ENCODE data around the gene C11orf21.

Gene C11orf21

DNA sequence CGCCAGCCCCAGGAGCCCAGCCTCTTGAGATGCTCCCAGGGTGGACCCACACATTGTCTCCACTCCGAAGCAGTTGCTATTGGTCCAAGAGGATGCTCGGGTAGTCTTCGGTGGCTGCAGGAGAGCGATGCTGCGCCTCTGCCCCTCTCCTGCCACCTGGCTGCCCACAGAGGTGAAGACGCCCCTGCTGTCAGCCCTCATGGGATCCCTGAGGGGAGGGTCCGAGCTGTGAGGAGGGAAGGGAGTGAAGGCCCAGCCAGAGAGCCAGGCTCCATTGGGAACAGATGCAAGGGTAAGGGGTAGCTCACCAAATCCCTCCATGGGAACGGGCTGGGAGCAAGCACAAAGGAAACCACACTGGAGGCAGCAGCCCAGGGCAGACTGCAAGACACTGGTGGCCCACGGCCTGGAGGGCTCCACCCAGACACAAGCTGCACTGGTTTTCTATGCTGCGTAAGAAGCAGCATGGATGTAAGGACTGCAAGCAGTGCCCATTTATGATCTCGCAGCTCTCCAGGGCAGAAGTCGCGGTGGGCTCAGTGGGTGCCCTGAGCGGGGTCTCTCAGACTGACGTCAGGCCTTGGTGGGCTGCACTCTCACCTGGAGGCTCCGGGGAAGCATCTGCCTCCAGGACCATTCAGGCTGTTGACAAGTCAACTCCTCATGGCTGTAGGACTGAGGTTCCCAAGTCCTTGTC, 15.8 kb upstream of the C11orf21 start:
- Mint-ChIP-seq H3K27me3 (no peaks in the 10 kb centered on the region), H3K36me3 (ENCODE audit: insufficient read depth) (peaks cover 3% of the 10 kb centered on the region), H3K9me3 (no peaks in the 10 kb centered on the region), H3K4me1 (ENCODE audit: low read depth in 2 of 2) (peaks cover 6 to 10% of the 10 kb centered on the region in 2 donors), H3K4me3 (no peak overlapping the region), H3K27ac (peak overlapping the region in 1 of 2 donors; percentile 81)
- DNase-seq (no peak), ATAC-seq (replicated peaks) (no peak)

- no peak overlapping the region for H3K4me3 Mint-ChIP-seq
- H3K4me1 Mint-ChIP-seq (ENCODE audit: low read depth in 2 of 2) = peaks cover 6 to 10% of the 10 kb centered on the region in 2 donors
- no peak for ATAC-seq (replicated peaks)
- H3K36me3 Mint-ChIP-seq (ENCODE audit: insufficient read depth) = peaks cover 3% of the 10 kb centered on the region
- no peaks in the 10 kb centered on the region for H3K9me3 Mint-ChIP-seq
- peak overlapping the region in 1 of 2 donors; percentile 81 for H3K27ac Mint-ChIP-seq
- DNase-seq = no peak
- H3K27me3 Mint-ChIP-seq = no peaks in the 10 kb centered on the region
Observed at GRCh38 chr11:2316963-2317244, 15.2 kb upstream of the C11orf21 start.

- ATAC-seq (replicated peaks) (no peak), DNase-seq (no peak)
- peaks cover 6 to 15% of the 10 kb centered on the region in 2 donors for H3K4me1 Mint-ChIP-seq (ENCODE audit: low read depth in 2 of 2)
- peaks cover 3% of the 10 kb centered on the region for H3K36me3 Mint-ChIP-seq (ENCODE audit: insufficient read depth)
- H3K27me3 Mint-ChIP-seq = no peaks in the 10 kb centered on the region
- no peak overlapping the region for H3K4me3 Mint-ChIP-seq
- H3K27ac Mint-ChIP-seq = no peak overlapping the region
- no peaks in the 10 kb centered on the region for H3K9me3 Mint-ChIP-seq
Observed at GRCh38 chr11:2316169-2316962, 14.6 kb upstream of the C11orf21 start.

- no peak for ATAC-seq (replicated peaks)
- peaks cover 6 to 15% of the 10 kb centered on the region in 2 donors for H3K4me1 Mint-ChIP-seq (ENCODE audit: low read depth in 2 of 2)
- no peaks in the 10 kb centered on the region for H3K27me3 Mint-ChIP-seq
- no peak overlapping the region for H3K27ac Mint-ChIP-seq
- H3K36me3 Mint-ChIP-seq (ENCODE audit: insufficient read depth) = peaks cover 3% of the 10 kb centered on the region
- no peaks in the 10 kb centered on the region for H3K9me3 Mint-ChIP-seq
- H3K4me3 Mint-ChIP-seq = no peak overlapping the region
- no peak for DNase-seq
Observed at GRCh38 chr11:2315395-2316168, 13.9 kb upstream of the C11orf21 start.

DNA sequence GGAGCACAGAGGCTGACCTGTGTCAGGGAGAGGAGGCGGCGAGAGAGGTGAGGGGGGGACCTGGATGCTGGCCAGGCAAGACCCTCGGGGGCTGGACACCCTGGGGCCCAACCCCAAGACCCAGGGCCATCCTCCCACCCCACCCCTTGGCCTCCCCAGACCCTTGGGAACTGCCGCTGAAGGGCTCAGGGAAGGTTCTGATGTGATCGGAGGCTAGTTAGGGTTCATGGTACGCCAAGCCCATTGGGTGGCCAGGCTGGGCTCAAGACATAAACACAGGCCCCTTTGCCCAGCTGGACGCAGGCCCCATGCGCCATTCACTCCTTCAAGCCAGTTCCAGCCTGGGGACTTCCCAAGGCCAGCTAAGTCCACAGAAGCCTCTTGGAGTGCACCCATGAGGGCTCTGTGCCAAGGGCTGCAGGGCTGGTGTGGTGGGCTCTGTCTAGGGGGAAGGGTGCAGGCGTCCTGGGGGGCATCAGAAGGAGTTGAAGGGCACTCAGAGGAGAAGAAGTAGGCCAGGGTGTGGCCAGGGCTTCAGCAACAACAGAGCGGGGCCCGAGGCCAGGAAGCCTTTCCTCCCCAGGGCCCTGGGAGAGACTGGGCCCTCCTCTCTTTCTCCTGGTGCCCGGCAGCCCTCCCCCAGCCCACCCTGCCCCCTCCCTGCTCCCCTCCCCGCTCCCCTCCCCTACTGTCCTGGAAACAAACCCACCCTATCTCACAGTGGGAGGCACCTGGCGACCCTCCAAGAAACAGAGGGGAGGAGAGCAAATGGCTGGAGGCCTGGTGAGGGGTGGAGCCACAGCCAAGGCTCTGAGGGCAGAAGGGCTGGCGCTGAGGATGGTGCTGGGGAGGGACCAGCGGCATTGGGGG, 13.0 kb upstream of the C11orf21 start:
- no peak overlapping the region for H3K27ac Mint-ChIP-seq
- DNase-seq = no peak
- peaks cover 3% of the 10 kb centered on the region for H3K36me3 Mint-ChIP-seq (ENCODE audit: insufficient read depth)

GRCh38 chr11:2314136-2314524, 12.4 kb upstream of the C11orf21 start:
- Mint-ChIP-seq H3K27ac (peak overlapping the region in 1 of 2 donors; percentile 65), H3K36me3 (ENCODE audit: insufficient read depth) (peaks cover 3% of the 10 kb centered on the region), H3K27me3 (no peaks in the 10 kb centered on the region), H3K4me3 (no peak overlapping the region), H3K9me3 (no peaks in the 10 kb centered on the region), H3K4me1 (ENCODE audit: low read depth in 2 of 2) (peaks cover 3 to 15% of the 10 kb centered on the region in 2 donors)
- ATAC-seq (replicated peaks) (no peak), DNase-seq (no peak)

More for the DNA sequence above, 13.0 kb upstream of the C11orf21 start:
- H3K4me3 Mint-ChIP-seq = no peak overlapping the region
- ATAC-seq (replicated peaks) = no peak
- peaks cover 4 to 15% of the 10 kb centered on the region in 2 donors for H3K4me1 Mint-ChIP-seq (ENCODE audit: low read depth in 2 of 2)
- H3K9me3 Mint-ChIP-seq = no peaks in the 10 kb centered on the region
- no peaks in the 10 kb centered on the region for H3K27me3 Mint-ChIP-seq

DNA sequence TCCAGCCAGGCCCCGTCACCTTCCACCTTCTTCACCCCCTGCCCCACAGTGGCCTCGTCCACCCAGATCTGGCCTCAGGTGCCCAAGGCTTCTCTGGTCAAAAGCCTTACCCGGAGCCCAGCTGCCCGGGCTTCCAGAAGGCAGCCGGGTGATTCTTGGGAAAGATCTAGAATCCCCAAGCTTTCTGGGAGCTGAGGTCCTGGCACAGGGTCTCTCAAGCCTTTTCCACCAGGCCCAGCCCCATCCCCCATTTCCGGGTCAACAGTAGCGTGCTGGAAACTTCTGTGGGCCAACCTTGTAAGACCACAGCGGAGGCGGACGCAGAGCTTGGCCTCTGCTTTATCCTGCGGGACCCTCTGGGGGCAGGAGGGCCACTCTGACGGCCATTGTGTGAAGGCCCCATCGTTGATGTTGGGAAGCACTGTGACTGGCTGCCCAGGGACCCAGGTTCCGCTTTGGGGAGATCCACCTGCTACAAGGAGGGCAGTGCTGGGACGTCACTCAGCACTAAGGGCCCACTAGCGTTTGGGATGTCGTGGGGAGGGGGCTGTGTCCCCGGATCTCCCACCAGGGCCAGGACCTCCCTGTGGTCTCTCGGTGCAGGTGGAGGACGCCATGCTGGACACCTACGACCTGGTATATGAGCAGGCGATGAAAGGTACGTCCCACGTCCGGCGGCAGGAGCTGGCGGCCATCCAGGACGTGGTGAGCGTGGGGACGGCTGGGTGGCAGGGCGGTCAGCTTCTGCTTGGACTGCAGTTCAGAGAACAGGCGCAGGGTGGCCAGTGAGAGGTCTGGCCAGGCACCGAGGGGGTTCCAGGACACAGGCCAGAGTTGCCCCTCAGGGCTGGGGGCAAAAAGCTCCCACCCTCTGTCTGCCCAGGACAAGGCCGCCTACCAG, 11.6 kb upstream of the C11orf21 start:
- Mint-ChIP-seq H3K27me3 (no peaks in the 10 kb centered on the region), H3K36me3 (ENCODE audit: insufficient read depth) (peaks cover 3% of the 10 kb centered on the region), H3K27ac (peak overlapping the region in 1 of 2 donors; percentile 65), H3K4me3 (no peak overlapping the region), H3K9me3 (no peaks in the 10 kb centered on the region), H3K4me1 (ENCODE audit: low read depth in 2 of 2) (peaks cover 3 to 15% of the 10 kb centered on the region in 2 donors)
- no peak for DNase-seq
- no peak for ATAC-seq (replicated peaks)

GRCh38 chr11:2312232-2313042, 10.7 kb upstream of the C11orf21 start:
- H3K36me3 Mint-ChIP-seq (ENCODE audit: insufficient read depth) = peaks cover 3% of the 10 kb centered on the region
- H3K27me3 Mint-ChIP-seq = no peaks in the 10 kb centered on the region
- no peaks in the 10 kb centered on the region for H3K9me3 Mint-ChIP-seq
- ATAC-seq (replicated peaks) (no peak), DNase-seq (no peak)
- H3K27ac Mint-ChIP-seq = peak overlapping the region in 1 of 2 donors; percentile 78
- H3K4me3 Mint-ChIP-seq = no peak overlapping the region
- peaks cover 6 to 18% of the 10 kb centered on the region in 2 donors for H3K4me1 Mint-ChIP-seq (ENCODE audit: low read depth in 2 of 2)

DNA sequence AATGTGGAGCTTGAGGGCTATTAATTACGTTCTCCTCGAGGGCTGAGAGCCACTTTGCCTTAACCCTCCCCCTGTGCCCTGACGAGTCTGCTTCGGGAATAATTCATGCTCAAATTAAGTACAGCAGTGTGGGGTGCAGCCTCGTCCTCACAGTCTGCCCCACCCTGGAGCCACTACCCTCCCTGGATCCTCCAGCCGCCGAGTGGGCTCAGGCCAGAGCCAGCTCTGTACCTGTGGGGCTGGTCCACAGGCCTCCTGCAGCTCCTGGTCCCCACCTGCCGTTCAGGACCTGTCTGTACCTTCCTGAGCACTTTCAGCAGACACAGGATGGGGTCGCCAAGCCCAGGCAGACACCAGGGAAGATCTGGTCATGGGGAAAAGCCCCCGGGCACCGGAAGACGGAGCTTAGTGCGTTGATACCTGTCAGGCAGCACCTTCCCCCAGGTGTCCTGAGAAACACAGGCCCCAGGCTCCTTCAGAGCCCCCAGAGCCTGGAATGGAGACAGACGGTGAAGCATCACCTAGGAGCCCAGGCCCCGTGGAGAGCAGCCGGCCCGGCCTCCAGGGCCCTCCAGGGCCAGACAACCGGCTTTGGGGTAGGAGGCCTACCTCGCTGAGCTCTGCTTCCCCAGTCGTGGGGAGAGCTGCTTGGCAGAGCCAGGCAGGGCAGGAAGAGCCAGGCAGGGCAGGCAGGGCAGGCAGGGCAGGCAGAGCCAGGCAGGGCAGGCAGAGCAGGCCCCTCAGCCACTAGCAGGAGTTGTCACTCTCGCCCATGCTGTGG, 9.8 kb upstream of the C11orf21 start:
- DNase-seq (no peak), ATAC-seq (replicated peaks) (no peak)
- Mint-ChIP-seq H3K27ac (peak overlapping the region; percentile 78 to 82), H3K4me3 (no peak overlapping the region), H3K4me1 (ENCODE audit: low read depth in 2 of 2) (peaks cover 9 to 17% of the 10 kb centered on the region in 2 donors), H3K36me3 (ENCODE audit: insufficient read depth) (peaks cover 3% of the 10 kb centered on the region), H3K27me3 (no peaks in the 10 kb centered on the region), H3K9me3 (no peaks in the 10 kb centered on the region)

DNA sequence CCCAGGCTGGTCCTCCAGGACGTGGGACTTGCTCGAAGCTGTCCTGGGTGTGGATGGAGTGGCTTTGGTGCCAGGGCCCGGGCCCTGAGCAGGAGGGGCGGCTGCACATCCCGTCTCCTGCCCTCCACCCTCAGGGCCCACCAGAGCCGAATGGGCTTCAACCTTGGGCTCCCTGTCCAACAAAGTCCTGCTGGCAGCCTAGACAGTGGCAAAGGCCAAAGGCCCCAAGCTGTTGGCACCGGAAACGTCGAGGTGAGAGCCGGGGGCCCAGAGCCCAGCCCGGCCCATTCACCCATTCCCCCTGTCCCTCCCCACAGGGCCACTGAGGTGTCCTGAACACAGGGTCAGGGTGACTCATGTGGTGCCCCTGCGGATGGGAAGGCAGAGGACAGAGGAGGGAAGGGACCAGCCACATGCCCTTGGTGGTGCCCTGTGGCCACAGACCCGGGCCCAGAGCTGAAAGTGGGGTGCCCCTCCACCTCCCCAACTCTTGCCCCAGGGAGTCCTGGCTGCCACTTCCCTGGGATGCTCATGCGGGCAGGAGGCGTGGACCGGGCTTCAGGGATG, 9.2 kb upstream of the C11orf21 start:
- Mint-ChIP-seq H3K36me3 (ENCODE audit: insufficient read depth) (peaks cover 6% of the 10 kb centered on the region), H3K4me3 (no peak overlapping the region), H3K27me3 (no peaks in the 10 kb centered on the region), H3K4me1 (ENCODE audit: low read depth in 2 of 2) (peaks cover 16 to 24% of the 10 kb centered on the region in 2 donors), H3K27ac (no peak overlapping the region), H3K9me3 (no peaks in the 10 kb centered on the region)
- no peak for ATAC-seq (replicated peaks)
- DNase-seq = no peak
